Measurements from ENCODE around the gene LAMB1.

The LAMB1 gene

DNA sequence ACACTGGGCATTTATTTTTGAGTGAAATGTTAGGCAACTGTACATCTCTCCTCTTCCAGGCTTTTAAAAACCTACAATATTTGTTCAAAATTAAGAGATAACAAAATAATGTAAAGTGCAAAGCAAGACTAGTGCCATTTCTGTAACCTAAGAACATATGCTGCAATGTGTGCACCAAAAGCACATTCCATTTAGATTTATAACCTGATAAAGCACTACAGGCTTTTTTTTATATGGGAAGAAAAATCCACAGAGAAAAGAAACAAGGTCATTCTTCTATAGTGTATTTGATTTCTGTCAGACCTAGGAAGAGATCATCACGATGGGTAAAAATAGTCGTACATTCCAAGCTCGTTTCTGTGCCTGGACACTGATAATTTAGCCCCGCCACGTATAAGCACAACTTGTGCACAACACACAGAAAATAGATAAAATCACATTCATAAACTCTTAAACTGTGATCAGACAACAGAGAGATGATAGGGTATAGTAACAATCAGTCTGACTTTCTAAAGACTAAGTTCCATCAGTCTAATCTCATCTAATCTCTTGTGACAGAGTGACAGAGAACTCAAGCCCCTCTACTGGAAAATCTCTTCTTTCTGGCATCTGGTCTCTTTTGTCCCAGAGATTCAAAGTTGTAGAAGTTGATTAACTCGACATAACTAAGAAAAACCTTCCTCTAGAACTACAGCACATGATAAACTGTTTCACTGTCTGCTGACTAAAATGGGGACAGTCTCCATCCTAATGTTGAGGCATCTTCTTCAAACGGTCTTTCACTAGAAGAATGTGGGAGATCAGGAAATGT, 6.7 kb downstream of the LAMB1 start:
- no peak for DNase-seq

DNA sequence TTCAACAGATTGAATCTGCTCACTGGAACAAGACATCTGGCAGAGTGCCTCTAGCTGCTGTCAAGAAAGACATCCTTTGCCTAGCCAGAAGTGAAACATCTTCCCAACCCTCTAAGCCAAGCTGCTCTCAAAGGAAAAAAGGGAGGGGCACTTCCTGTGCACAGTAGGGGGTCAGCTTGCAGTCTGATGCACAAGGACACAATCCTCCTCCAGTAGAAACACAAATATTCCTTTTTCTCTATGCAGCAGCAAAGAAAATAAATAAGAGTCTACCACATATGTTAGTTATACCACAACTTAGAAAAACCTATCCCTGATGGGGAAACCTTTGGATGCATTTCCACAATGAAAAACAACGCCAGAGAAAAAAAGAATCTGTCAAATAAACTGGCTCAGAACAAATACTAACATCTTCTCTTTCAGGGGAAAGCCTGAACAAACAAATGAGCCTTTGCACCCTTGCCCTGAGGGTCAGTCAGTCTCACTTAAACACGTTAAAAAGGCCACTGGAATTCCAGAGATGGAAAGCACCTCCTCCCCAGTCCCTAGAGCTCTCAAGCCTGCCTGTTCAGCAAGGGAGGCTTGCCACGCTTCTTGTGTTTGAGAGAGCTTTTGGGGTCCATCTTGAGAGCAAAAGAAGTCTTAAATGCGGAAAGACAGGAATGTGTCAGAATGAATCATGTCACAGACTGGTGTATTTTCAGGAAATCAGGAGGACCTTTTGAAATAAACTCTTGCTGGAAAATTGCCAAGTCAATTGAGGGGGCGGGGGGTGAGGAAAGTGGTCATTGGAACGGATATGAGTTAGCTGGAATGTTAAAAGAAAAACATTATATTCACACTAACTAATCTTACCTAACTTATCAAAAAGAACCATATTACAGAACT, 7.5 kb downstream of the LAMB1 start:
- DNase-seq = no peak

DNA sequence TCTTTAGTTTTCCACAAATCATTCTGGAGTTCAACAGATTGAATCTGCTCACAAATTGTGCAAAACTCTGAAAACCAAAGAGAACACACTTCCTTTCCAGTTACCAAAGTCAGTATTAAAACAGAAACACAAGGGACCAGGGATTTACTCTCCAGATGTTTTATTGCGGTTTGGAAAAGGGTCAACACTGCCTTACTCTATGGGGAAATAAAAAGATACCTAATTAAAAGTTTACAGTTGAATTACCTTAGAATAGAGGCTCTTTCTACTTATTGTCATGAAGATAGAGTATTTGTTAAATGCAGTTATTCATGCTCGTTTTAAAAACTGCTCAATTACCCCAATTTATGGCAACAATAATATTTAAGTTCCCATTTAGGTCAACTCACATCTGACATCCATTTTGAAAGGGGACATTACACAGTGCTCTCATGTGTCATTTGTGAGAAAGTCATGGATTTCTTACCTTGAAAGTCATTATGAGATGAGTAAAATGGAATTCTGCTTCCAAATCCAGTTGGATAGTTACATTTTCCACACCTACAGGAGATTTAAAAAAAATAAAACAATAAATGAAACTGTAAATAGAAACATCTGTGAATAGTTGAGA, 8.4 kb downstream of the LAMB1 start:
- no peak for DNase-seq

DNA sequence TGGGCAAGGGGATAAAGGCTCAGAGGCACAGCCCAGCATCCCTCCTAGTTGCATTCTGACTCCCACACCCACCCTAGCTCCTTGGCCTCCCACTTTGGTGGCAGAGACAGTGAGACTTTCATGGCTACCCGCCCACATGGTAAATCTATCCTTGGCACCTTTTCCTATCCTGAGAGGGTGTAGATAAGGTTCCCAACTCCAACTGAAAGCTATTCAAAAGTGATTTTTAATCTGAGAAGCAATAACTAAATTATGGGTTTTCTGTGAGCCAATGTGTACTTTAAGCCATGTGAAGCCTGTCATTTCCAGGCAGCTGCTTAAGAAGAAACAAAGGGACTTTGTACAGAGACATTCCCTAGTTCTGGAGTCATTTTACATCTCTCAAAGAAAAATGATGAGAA, 9.1 kb downstream of the LAMB1 start:
- no peak for DNase-seq

DNA sequence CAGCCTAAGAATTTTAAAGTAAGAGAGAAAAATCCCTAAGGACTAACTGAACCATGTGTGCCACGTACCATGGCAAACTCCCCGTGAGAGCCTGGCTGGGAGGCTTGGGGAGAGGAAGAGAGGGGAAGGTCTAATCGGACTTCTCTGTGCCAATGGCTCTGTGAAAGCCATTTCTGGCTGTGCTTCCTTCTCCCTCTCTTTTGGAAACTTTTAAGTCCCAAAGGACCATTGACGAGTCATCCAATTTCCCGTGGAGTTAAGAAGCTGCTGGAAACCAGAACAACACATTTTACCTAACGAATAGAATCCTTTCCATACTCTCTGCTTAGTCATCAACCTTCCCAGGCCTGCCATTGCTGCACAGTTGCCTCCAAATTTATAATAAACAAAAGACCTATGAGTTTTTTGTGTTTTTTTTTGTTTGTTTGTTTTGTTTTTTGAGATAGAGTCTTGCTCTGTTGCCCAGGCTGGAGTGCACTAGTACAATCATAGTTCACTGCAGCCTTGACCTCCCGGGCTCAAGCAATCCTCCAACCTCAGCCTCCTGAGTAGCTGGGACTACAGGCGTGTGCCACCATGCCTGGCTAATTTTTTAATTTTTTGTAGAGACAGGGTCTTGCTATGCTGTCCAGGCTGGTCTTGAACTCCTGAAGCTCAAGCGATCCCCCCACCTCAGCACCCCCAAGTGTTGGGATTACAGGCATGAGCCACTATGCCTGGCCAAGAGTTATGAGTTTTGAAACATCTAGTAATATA, 13.2 kb downstream of the LAMB1 start:
- DNase-seq = no peak

DNA sequence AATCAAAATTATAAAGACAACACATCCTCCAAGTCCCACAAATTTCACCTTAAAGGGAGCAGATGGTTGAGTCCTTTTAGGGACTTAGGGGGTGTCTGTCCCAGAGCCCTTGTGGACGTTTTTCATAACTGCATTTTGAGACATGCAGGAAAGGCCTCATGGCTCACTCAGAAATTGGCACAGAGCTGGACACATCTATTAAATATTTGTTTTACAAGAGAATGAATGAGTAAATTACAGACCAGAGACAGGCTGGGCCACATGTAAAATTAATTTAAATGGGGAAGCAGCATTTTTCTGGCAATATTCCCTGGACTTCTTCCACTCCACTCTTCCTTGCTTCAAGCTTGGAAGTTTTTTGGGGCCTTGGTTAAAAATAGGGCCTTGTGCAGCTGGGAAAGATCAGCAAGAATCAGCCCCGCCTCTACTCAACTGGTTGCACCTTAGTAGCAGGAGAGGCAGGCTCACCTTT, 20.0 kb downstream of the LAMB1 start:
- DNase-seq = no peak

DNA sequence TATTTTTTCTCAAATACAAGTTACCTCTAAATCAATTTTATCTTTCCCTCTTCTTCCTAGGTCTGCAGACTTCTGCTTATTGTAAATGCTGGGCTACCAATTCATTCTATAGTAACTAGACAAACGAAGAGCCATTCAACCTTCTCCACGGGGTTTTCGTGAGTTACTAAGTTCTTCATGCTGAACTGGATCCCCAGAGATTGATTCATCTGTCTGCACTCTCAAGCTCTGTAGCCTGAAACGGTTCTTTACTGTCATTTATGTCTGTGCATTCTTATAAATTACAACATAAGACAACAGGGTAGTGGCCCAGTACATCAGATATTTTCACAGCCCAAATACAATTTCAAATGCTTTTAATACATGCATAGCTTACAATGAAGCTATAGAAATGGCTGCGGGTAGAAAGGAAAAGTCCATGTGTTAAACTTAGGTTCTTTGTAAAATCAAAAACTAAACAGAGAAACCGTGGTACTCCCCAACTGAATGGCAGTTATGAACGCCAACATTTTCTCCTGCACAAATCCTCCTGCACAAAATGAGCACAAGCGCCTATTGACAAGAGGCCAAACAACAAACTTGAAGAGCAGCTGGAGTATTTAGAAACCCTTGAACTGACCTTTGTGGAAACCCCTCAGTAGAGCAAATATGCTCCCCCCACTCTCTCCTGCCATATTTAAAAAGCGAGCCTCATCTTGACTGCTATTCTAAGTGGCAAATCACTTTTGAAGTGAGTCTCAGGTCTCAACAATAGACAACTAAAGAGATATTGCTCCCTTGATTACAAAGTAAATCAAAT, 20.7 kb downstream of the LAMB1 start:
- DNase-seq = no peak

DNA sequence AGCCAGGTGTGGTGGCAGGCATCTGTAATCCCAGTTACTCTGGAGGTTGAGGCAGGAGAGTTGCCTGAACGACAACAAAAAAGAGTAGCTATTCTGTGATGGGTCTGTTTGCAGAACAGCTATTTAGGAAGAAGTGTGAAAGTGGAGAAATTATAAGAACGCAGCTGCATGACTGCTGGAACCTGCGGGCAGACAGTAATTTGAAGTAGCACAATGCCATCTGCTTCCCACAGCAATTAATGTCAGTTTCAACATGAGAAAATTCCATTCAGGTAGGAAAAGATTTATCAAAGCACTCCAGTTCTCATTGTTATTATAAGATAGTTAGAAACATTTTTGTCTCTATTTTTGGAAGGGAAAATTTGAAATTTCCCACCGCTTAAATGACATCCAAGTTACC, 21.5 kb downstream of the LAMB1 start:
- DNase-seq = no peak

DNA sequence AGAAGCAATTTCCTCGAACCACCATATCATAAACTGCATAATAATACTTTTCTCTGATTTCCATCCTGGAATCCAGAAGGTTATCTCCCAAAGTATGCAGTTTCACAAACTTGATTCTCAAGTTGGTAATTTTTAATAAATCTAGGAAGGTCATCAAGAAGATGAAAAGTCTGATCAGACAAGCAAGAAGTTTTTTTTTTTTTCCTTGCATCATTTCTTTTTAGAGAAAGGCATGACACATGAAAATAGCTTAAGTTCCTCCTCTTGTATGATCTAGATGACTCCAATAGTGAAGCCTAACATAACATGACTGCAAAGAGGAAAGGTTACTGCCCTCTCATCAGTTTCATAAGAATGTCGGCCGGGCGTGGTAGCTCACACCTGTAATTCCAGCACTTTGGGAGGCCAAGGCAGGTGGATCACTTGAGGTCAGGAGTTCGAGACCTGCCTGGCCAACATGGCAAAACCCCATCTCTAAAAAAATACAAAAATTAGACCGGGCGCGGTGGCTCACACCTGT, 22.2 kb downstream of the LAMB1 start:
- no peak for DNase-seq

DNA sequence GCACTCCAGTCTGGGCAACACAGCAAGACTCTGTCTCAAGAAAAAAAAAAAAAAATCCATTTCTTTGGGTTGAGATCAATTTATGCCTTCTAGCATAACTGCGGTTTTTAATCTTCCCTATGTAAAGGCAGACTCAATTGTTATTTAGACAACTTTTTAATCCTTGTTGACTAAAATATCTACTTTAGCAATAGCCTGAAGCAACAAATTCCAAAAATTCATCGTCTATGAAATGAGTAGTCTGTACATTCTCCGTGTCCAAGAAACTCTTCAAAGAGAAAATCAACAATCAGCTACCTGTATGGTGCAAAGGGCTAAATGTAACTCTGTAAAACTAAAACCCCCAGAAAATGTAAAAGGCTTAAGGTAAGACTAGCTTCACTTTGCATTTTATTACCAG, 22.8 kb downstream of the LAMB1 start:
- no peak for DNase-seq

DNA sequence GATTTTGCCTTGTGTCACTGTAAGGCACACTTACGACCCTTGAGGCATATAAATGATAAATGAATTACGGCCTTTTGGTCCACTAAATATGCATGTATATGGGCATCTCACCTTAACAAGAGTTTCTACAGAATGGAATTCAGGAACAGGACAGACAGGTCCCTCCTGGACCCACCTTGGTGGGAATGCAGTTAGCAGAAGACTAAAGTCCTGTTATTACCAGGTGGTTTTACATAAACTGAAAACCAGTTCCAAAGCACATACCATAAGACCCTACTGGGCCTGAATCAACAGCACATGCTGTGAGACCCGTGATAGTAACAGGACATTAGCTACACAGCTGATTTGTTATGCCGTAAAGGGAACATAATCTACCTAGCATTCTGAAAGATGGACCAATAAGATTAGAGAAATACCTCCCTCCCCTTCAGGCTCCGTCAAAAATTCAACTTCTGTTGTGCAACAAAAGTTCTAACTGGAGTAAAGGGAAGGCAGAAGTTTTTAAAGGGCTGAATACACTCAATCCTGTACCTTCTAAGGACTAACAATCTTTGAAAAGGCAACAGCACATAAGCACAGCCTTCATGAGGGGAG, 24.0 kb downstream of the LAMB1 start:
- no peak for DNase-seq

DNA sequence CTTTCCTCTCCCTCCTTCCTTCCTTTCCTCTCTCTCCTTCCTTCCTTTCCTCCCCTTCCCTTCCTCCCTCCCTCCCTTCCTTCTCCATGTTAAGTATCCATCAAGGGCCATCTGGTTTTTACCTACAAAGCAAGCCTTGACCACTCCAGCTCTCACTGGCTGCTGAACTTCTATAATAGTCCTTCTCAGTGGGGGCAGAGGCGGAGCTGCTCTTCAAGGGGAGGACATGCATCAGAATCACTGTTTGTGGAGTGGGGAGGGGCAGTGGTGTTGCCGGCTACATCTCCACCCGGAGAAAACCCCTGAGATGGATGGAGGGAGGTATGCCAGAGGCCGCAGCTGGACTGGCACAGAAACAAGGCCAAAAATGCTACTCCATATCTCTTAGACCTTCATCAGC, 25.9 kb downstream of the LAMB1 start:
- DNase-seq = no peak

DNA sequence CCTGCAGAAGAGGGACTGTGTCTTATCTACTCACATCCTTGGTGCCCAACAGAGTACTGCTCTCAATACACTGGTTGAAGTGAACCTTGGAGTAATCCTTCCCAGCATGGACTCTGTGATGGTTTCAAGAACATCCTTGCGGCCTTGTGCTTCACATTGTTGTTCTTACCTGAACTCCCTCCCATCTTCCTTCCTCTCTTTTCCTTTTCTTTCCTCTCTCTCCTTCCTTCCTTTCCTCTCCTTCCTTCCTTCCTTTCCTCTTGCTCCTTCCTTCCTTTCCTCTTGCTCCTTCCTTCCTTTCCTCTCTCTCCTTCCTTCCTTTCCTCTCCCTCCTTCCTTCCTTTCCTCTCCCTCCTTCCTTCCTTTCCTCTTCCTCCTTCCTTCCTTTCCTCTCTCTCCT, 26.3 kb downstream of the LAMB1 start:
- no peak for DNase-seq

DNA sequence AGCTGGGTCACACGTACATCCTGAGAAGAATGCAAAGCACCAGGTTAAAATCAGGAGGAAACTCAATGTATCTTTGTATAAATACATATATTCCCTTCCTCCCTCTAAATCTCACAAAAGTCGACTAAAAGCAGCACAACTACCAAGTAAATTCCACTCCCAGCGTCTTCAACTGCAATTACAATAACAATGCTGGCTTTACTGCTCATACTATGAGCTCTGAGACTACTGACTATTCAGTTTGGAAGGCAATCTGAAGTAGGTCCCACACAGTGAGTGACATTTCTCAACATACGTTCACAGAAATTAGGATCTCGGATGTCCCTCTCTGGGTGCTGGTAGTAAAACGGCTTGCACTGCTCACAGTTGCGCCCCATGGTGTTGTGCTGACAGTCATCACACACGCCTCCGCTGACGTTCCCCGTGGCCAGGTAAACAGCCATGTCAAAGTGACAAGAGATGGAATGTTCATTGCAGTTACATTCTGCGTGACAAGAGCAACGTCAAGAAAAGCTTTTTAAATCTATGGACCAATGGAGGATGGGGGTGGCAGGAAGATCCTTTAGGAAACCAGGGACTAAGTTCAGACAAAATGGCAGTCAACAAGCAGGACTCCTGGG, 27.5 kb downstream of the LAMB1 start:
- DNase-seq = no peak

DNA sequence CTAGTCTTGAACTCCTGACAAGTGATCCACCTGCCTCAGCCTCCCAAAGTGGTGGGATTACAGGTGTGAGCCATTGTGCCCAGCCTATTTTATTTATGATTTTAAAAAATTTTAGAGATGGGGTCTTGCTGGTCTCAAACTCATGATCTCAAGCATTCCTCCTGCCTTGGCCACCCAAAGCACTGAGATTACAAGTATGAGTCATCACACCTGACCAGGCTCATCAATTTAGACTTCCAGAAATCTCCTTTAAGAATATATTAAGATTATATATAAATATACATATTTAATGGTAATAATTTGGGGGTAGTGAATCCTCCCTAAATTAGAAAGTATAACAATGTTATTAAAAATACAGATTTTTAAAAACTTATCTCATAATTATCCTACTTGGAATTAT, 29.1 kb downstream of the LAMB1 start:
- DNase-seq = no peak

DNA sequence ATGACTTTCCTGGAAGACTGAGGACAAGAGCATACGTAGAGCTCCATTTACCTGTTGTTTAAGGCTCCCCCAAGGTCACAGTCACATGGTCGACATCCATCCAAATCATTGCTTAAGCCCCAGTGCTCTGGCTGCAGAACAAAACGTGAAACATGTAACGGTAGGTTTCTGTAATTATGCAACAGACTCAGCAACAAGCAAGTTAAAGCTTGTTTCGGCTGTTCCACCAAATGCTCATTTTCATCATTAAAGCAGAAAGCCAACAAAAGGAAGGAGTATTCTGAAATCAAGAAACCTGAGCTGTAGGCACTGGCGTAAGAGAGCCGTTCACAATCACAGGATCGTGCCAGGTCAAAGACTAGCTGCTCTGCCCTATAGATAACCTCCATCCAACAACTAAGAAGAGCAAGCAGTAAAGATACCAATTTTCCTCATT, 30.0 kb downstream of the LAMB1 start:
- DNase-seq = no peak

DNA sequence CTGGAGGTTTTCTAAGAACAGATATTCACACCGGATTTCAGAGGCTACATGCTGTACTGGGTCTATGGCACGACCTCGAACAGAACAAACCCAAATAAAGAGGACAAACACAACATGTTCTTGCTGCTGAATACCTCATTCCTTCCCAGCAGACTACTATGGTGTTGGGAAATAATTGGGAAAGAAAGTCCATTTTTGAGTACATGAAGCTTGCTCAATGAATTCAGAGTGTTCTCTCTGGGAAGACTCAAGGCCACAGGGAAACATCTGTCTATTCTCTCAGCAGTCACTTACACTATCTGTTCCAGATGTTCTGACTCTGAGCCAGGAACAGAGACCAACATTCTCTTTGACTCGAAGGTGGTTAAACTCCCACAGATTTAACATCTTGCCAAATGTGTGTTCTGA, 30.9 kb downstream of the LAMB1 start:
- no peak for DNase-seq

DNA sequence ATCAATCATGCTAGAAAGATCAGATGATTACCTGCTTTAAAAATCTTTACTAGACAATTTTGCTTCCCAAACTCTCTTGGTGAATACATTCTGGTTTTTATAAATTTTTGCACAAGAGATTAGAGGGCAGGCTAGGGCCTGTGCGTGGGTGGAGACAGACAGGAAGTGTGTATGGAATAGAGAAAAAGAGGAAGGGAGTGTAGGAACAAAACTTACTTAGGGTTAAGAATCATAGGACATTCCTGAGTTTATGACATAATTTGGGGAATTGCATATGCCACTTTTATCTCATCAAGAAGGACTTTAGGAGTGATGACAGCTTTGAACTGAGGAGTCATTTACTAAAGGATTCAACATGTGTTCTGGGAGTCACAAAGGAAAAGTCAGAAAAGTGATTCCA, 31.3 kb downstream of the LAMB1 start:
- DNase-seq = no peak

DNA sequence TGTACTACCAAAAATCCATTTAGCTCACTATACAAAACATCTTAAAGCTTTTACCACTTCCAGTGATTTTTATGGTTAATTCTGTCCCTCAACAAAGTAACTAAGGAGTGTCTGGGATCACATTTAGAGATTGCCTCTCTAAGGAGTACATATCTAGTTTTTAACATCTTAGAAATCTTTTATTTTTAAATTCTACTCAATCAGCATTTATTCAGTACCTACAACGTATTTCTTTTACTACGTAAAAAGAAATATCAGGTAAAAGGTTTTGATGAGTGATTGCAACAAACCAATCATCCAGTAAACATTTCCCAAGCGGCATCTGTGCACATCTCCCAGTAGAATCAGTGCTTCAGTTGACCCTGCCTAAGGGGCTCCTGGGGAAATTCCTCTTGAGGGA, 31.9 kb downstream of the LAMB1 start:
- DNase-seq = no peak

DNA sequence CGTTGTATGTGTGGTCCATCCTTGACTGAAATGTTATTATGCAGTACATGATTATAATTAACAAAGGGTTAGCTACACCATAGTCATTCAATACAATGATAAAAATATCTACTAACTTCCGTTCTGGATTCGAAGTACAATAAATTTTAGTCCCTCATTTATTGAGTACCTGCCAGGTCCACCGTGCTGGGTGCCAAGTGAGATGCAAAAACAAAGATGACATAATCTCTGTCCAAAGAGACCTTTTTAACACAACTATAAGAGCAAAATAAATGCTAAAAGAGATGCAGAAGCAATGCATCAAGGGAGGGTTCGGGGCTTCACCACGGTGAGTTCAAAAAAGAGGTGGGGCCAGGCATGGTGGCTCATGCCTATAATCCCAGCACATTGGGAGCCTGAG, 33.1 kb downstream of the LAMB1 start:
- no peak for DNase-seq

DNA sequence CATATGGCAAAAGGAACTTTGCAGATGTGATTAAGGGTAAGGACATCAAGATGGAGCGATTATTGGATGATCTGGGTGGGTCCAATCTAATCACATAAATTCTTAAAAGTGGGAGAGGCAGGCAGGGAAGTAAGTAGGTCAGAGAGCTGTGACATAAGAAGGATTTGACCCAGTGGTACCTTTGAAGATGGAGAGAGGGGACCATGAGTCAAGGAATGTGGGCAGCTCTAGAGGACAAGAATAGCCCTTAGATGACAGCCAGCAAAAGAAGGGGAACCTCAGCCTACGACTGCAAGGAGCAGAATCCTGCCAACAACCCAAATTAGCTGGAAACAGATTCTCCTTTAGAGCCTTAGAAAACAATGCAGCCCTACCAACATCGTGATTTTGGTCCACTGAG, 34.5 kb downstream of the LAMB1 start:
- DNase-seq = no peak

Data from NCI-H1930 (cell line).